Adipocyte (in vitro differentiated cells): ENCODE measurements around the gene MUC5AC.
A peak's percentile ranks its signal among the peaks of the same experiment; 100 is the strongest.
"Not testable (repeated sequence)": the region's sequence is repeated elsewhere in the genome, so short reads cannot be mapped to it uniquely, and the experiment has no call there.

Source experiments
- DNase-seq: peaks from one replicate; pipeline ENCODE4 v3.0.0-alpha.2; 2015; ENCODE audit warnings: low read depth
- H3K27me3 ChIP-seq: replicated peaks from 2 replicates; pipeline ENCODE4 v1.7.0; 2013; ENCODE audit warnings: mild to moderate bottlenecking, low read length, moderate library complexity; ENCODE audit not compliant: control insufficient read depth, insufficient read depth
- H3K36me3 ChIP-seq: 2 replicates; pipeline ENCODE4 v1.7.0; 2013; ENCODE audit warnings: low read length, mild to moderate bottlenecking, moderate library complexity; ENCODE audit not compliant: control insufficient read depth, insufficient read depth, severe bottlenecking
- H3K4me1 ChIP-seq: 2 replicates; pipeline ENCODE4 v1.7.0; 2013; ENCODE audit warnings: mild to moderate bottlenecking, low read length, moderate library complexity; ENCODE audit not compliant: control insufficient read depth, insufficient read depth
- H3K4me3 ChIP-seq: 2 replicates; pipeline ENCODE4 v1.7.0; 2013; ENCODE audit warnings: mild to moderate bottlenecking, low read length, moderate library complexity
- H3K9ac ChIP-seq: 2 replicates; pipeline ENCODE4 v1.7.0; 2013; ENCODE audit warnings: mild to moderate bottlenecking, low read length, moderate library complexity
- H3K9me3 ChIP-seq: 2 replicates; pipeline ENCODE4 v1.7.0; 2013; ENCODE audit warnings: mild to moderate bottlenecking, low read length, moderate library complexity; ENCODE audit not compliant: control insufficient read depth

MUC5AC gene

DNA sequence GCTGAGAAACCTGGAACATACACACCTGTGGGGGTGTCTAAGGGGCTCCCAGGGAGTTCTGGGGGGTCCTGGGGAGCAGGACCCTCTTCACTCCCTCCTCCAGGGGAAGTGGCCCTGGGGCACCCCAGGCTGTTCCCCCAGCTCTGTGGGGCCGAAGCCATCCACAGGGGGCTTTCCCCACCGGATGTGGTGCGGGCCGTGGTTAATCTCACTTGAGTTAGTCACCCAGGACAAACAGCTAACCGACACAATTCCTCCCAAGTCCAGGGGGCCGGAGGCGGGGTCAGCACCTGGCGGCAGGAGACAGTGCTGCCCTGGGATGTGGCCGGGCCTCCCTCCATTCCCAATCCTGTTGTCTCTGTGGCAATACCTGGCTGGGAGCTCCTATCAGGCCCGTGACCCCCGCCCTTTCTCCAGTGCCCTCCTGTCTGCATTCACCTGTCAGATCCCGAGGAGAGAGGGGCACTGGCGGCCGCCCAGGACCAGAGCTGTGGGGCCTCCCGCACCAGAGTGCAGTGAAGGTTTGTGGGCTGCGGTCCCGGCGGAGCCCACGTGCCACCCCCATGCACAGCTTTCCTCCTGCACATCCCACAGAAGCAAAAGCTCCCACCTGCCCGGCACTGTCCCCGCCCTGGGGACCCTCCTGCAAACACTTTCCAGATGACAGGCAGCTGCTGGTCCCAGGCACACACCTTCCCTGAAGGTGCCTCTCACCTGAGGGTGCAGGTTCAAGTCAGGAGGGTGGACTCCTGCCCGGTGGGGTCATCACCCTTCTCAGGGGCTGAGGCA, 5.2 kb upstream of the MUC5AC start:
- peaks cover 25% of the 10 kb centered on the region for H3K4me1 ChIP-seq
- H3K9ac ChIP-seq, result no peak overlapping the region
- peaks cover 2% of the 10 kb centered on the region for H3K27me3 ChIP-seq
- no peak for DNase-seq
- no peaks in the 10 kb centered on the region for H3K36me3 ChIP-seq
- H3K4me3 ChIP-seq, result no peak overlapping the region
- H3K9me3 ChIP-seq, result no peaks in the 10 kb centered on the region

DNA sequence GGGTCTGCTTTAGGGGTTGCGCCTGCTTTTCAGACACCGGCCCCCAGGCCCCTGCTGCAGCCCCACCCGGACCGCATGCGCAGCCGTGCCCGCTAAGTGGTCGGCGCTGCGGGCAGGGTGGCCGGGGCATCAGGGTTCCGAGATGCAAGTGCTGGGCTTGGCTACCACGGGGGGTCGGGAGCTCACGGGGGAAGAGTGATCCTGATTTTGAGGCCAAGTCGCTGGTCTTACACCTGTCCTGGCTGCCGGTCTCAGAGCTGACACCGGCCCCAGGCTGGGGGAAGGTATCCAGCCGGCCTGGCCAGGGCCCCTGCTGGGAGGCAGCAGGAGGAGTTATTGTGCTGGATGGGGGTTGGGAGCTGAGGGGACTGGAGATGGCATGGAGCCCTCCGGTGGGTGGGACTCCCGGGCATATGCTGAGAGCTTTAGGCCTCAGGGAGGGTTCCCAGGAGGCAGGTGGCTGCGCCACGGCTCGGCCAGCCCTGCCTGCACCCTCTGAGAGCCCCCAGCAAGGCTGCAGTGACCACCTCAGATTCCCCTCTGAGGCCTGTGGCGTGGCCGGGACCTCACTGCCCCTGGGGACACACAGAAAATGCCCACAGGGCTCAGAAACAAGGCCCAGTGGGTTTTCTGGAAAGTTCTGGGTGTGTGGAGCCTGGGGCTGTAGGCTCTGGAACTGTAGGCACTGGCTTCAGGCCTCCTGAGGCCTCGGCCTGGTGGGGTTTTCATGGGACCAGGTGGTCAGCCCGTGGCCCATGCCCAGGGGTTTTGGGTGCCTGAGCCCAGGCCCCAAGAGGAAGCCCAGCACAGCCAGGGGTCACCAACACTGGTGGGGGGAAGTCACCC, 4.4 kb upstream of the MUC5AC start:
- no peak overlapping the region for H3K4me3 ChIP-seq
- H3K4me1 ChIP-seq, result peaks cover 25% of the 10 kb centered on the region
- peak overlapping the region; percentile 71 for H3K9ac ChIP-seq
- H3K36me3 ChIP-seq, result no peaks in the 10 kb centered on the region
- DNase-seq, result no peak
- no peaks in the 10 kb centered on the region for H3K9me3 ChIP-seq
- H3K27me3 ChIP-seq, result peaks cover 6% of the 10 kb centered on the region

DNA sequence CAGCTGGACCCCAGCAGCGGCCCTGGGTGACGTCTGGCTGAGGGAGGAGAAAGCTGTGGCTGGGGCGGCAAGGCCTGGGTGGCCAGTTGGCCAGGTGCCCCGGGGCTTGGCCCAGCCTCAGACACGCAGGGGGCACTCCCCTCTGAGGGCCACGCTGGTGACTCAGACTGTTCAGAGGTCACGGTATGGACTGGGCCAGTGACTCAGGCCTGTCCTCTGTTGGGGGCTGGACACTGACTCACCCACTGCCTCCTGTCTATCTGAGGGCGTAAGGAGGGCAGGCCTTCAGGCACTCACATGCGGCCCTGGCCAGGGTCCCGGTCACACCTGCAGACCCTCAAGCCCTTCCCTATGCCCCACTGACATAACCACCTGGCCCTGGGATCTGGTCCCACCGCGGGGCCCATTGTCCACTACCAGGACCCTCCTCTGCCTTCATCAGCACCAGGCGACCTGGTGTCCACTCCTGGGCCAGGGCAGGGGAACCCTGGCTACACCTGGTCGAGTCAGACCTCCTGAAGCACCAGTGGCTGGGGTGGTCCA, 3.7 kb upstream of the MUC5AC start:
- peaks cover 25% of the 10 kb centered on the region for H3K4me1 ChIP-seq
- no peak overlapping the region for H3K4me3 ChIP-seq
- H3K9me3 ChIP-seq, result no peaks in the 10 kb centered on the region
- no peaks in the 10 kb centered on the region for H3K36me3 ChIP-seq
- H3K27me3 ChIP-seq, result peaks cover 9% of the 10 kb centered on the region
- DNase-seq, result peak; percentile 82
- H3K9ac ChIP-seq, result peak overlapping the region; percentile 71

DNA sequence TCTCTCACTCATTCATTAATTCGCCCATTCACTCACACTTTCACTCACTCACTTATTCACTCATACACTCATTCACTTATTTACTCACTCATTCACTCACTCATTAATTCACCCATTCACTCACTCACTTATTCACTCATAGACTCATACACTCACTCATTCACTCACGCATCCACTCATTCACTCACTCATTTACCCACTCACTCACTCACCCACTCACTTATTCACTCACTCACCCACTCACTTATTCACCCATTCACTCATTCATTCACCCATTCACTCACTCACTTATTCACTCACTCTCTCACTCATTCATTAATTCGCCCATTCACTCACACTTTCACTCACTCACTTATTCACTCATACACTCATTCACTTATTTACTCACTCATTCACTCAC, 3.1 kb upstream of the MUC5AC start:
- not testable (repeated sequence) for H3K4me3 ChIP-seq, H3K36me3 ChIP-seq, H3K27me3 ChIP-seq, H3K9me3 ChIP-seq, H3K9ac ChIP-seq, DNase-seq
- H3K4me1 ChIP-seq, result peaks cover 25% of the 10 kb centered on the region

DNA sequence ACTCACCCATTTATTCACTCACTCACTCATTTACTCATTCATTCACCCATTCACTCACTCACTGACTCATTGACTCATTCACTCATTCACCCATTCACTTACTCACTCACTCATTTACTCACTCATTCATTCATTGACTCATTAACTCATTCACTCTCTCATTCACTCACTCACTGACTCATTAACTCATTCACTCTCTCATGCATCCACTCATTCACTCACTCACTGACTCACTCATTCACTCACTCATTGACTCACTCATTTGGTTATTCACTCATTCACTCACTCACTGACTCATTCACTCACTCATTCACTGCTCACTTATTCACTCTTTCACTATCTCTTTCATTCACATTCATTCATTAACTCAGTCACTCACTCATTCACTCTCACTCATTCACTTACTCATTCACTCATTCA, 2.5 kb upstream of the MUC5AC start:
- DNase-seq, result no peak
- peaks cover 14% of the 10 kb centered on the region for H3K27me3 ChIP-seq
- H3K9ac ChIP-seq, result no peak overlapping the region
- peaks cover 25% of the 10 kb centered on the region for H3K4me1 ChIP-seq
- H3K9me3 ChIP-seq, result no peaks in the 10 kb centered on the region
- no peaks in the 10 kb centered on the region for H3K36me3 ChIP-seq
- no peak overlapping the region for H3K4me3 ChIP-seq

DNA sequence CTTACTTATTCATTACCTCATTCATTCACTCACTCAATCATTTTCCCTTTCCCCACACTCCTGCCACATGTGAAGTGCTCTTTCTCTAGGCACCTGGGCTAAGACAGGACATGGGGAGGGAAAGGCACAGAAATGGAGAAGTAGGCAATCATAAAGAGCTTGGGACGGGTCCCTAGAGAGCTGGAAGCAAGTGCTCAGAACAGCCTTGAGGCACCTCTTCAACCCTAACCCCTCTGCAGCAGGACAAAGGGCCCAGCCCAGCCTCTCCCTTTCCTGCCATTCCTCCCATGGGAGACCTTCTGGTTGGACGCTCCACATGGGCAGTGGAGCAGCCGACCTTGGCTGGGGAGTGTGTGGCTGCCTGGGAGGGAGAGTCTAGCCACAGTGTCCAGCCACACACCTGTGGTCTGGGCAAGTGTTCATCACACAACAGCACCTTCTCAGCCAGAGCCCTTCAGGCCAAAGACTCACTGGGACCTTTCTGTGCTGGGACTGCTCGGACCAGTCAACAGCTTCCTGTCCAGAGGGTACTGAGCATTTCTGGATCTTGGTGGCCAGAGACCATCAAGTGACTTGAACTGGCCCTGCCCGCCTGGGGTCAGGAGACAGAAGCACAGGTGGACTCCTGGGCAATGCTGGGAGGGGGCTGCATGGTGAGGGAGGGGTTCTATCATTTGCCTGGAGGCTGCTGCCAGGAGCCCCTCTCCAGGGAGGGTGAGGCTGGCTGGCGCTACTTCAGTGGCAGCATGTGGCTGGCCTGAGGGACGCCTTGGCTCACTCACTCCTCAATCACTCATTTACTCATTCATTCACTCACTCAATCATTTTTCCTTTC, 1.0 kb upstream of the MUC5AC start:
- no peak for DNase-seq

DNA sequence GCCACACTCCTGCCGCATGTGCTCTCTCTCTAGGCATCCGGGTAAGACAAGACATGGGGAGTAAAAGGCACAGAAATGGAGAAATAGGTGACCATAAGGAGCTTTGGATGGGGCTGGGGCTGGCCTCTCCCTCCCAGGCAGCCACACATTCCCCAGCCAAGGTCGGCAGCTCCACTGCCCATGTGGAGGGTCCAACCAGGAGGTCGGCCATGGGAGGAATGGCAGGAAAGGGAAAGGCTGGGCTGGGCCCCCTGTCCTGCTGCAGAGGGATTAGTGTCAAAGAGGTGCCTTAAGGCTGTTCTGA, 460 bp upstream of the MUC5AC start:
- Histone ChIP-seq H3K4me3 (no peak overlapping the region), H3K36me3 (no peaks in the 10 kb centered on the region), H3K4me1 (peaks cover 14% of the 10 kb centered on the region), H3K27me3 (peaks cover 32% of the 10 kb centered on the region), H3K9me3 (no peaks in the 10 kb centered on the region), H3K9ac (no peak overlapping the region)
- no peak for DNase-seq

More for the DNA sequence above, 1.0 kb upstream of the MUC5AC start:
- Histone ChIP-seq H3K9ac (no peak overlapping the region), H3K36me3 (no peaks in the 10 kb centered on the region), H3K4me3 (no peak overlapping the region), H3K27me3 (peaks cover 27% of the 10 kb centered on the region), H3K4me1 (peaks cover 14% of the 10 kb centered on the region), H3K9me3 (no peaks in the 10 kb centered on the region)

DNA sequence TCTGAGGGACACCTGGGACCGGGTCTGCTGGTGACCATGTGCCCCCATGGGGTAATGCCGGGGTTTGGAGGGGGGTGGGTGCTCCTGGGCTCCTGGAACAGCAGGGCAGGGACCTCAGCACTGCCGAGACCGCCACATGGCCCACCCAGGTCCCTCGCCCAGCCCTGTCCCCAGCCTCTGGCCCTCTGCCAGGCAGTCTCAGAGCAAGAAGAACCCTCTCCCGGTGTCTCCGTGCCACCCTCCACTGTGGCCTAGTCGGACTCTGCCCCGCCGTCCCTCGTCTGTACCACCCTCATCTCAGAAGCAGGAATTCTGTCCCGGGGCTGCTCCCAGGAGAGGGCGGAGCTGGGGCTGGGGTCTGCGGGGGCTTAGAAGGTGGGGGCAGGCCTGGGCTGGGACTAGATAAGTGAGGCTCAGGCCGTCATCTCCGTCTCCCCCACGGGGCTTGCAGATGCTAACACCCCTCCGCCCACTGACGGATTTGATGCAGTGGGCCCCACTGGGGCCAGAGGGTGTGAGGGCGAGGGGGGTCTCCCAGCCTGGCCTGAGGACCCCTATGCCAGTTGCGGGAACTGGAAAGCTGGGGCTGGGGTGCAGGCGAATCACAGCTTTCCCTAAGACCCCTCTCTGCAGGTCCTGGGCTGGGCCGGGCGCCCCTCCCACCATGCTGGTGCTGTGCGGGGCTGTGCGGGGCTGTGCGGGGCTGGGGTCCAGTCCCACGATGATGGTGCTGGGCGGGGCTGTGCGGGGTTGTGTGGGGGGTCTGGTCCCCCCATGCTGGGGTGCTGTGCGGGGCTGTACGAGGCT, 1.1 kb downstream of the MUC5AC start:
- peaks cover 47% of the 10 kb centered on the region for H3K27me3 ChIP-seq
- H3K36me3 ChIP-seq, result no peaks in the 10 kb centered on the region
- no peaks in the 10 kb centered on the region for H3K9me3 ChIP-seq
- H3K4me1 ChIP-seq, result peaks cover 5% of the 10 kb centered on the region
- no peak overlapping the region for H3K9ac ChIP-seq
- no peak for DNase-seq
- no peak overlapping the region for H3K4me3 ChIP-seq

DNA sequence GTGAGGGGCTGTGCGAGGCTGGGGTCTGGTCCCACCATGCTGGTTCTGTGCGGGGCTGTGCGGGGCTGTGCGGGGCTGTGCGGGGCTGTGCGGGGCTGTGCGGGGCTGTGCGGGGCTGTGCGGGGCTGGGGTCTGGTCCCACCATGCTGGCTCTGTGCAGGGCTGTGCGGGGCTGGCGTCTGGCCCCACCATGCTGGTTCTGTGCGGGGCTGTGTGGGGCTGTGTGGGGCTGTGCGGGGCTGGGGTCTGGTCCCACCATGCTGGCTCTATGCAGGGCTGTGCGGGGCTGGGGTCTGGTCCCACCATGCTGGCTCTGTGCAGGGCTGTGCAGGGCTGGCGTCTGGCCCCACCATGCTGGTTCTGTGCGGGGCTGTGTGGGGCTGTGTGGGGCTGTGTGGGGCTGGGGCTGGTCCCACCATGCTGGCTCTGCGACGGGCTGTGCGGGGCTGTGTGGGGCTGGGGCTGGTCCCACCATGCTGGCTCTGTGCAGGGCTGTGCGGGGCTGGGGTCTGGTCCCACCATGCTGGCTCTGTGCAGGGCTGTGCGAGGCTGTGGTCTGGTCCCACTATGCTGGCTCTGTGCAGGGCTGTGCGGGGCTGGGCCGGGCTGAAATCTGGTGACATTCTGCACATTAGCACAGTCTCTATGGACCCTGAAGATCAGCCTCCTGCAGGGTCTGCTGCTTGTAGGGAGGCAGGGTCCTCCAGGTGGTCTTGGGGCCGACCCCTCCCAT, 1.9 kb downstream of the MUC5AC start:
- not testable (repeated sequence) for H3K9me3 ChIP-seq, H3K36me3 ChIP-seq, H3K4me1 ChIP-seq, H3K9ac ChIP-seq, H3K4me3 ChIP-seq, DNase-seq
- H3K27me3 ChIP-seq, result peaks cover 53% of the 10 kb centered on the region
